ENCODE results near the gene CKLF. TPM values are rescaled to one million over a fixed set of nuclear protein-coding genes. Genes with fewer than 3 reads are reported as not detected.

Gene CKLF
- total RNA-seq, 6 experiments from 2014 or later, result 8.4 to 30.5 (median 14.0) TPM

DNA sequence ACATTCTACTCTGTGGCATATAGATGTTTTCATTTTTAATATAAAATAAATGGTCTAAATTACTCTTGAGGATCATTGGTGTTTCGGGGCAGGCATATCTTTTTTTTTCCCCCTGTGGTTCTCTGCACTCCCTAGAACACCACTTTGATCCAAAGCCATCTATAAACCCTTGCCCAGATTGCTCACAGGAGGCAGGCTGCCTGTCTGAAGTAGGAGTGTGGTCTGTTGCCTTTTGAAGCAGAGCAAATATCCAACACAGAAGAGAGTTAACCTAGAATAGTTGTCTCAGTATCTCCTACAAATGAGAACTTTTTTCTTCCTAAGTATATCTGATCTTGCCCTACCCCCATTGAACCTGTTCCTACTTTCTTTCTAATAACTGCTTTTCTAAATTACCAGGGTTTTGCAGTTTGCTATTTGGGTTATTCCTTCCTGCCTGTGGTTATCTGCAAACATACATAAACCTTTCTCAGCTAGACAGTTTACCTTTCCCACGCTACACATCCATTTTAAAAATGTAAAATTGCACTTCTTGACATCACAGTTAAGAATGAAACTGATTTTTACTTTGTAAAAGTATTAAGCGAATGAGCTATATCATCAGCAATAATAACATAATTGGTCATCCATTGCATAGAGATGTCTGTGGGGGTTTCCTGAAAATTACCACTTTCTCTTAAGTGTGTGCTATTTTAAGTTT lies 9.2 kb downstream of the CKLF start:
- no peak for ATAC-seq
- Histone ChIP-seq H3K36me3 (peaks cover 0 to 3% (median 0%) of the 10 kb centered on the region in 4 donors), H3K4me3 (no peak overlapping the region), H3K4me1 (no peaks in the 10 kb centered on the region), H3K27ac (no peak overlapping the region), H3K27me3 (no peaks in the 10 kb centered on the region), H3K9me3 (no peaks in the 10 kb centered on the region)
- WGBS (ENCODE audit: insufficient coverage, low coverage, low lambda C conversion rate, missing lambda C conversion rate), result 93% methylated on average over 3 of the region's 3 CpGs
- intact Hi-C loops (cut with DNase I), result no loop called here
- TF ChIP-seq, protein P1, sequence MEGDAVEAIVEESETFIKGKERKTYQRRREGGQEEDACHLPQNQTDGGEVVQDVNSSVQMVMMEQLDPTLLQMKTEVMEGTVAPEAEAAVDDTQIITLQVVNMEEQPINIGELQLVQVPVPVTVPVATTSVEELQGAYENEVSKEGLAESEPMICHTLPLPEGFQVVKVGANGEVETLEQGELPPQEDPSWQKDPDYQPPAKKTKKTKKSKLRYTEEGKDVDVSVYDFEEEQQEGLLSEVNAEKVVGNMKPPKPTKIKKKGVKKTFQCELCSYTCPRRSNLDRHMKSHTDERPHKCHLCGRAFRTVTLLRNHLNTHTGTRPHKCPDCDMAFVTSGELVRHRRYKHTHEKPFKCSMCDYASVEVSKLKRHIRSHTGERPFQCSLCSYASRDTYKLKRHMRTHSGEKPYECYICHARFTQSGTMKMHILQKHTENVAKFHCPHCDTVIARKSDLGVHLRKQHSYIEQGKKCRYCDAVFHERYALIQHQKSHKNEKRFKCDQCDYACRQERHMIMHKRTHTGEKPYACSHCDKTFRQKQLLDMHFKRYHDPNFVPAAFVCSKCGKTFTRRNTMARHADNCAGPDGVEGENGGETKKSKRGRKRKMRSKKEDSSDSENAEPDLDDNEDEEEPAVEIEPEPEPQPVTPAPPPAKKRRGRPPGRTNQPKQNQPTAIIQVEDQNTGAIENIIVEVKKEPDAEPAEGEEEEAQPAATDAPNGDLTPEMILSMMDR (IDR thresholded peaks at IDR 0.05), result no peak
- no peak for TF ChIP-seq POLR2A (IDR thresholded peaks at IDR 0.05)
- DNase-seq, result no peak

DNA sequence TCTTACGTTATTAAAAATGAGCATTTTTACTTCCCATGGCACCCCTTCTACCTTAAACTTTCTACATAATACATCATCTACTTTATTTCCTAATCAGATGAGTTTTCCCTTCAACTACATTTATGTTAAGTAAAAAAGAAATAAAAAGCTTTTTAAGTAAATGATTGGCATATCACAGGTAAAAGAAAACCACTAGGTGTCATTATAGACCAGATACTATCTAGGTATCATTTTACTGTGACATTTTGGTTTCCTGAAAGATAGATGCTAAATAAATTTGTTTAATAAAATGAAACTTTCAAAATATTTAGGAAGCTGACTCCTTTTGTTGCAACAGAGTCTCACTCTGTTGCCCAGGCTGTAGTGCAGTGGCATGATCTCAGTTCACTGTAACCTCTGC lies 10.0 kb downstream of the CKLF start:
- no peak overlapping the region for H3K27ac ChIP-seq
- TF ChIP-seq POLR2A (IDR thresholded peaks at IDR 0.05), result no peak
- TF ChIP-seq, protein P1 (IDR thresholded peaks at IDR 0.05), result peak in 2 of 4 donors; percentile 21 to 34
- H3K36me3 ChIP-seq, result peaks cover 0 to 3% (median 0%) of the 10 kb centered on the region in 4 donors
- intact Hi-C loops (cut with DNase I), result no loop called here
- no peak for ATAC-seq
- H3K27me3 ChIP-seq, result no peaks in the 10 kb centered on the region
- 65% methylated on average over 1 of the region's 1 CpG for WGBS (ENCODE audit: insufficient coverage, low coverage, low lambda C conversion rate, missing lambda C conversion rate)
- H3K4me3 ChIP-seq, result no peak overlapping the region
- no peak for DNase-seq
- no peaks in the 10 kb centered on the region for H3K4me1 ChIP-seq
- H3K9me3 ChIP-seq, result no peaks in the 10 kb centered on the region

DNA sequence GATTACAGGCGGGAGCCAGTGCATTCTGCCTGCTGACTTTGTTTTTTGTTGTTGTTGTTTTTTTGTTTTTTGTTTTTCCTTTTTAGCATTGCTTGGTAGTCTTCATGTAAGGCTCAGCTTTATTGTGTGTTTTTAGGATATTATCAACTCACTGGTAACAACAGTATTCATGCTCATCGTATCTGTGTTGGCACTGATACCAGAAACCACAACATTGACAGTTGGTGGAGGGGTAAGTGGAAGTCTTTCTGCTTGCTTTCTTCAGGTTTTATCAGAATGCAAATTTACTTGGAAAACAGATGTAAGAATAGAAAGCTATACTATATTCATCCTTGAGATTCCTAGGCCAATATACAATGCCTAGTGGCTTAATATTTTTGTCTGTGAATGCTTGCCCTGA lies 10.6 kb downstream of the CKLF start:
- WGBS (ENCODE audit: insufficient coverage, low coverage, low lambda C conversion rate, missing lambda C conversion rate), result 87% methylated on average over 2 of the region's 2 CpGs
- no peaks in the 10 kb centered on the region for H3K9me3 ChIP-seq
- ATAC-seq (no peak), DNase-seq (no peak)
- peaks cover 0 to 3% (median 0%) of the 10 kb centered on the region in 4 donors for H3K36me3 ChIP-seq
- no peak overlapping the region for H3K4me3 ChIP-seq
- no peaks in the 10 kb centered on the region for H3K4me1 ChIP-seq
- intact Hi-C loops (cut with DNase I), result no loop called here
- TF ChIP-seq, protein P1 (IDR thresholded peaks at IDR 0.05), result no peak
- TF ChIP-seq POLR2A (IDR thresholded peaks at IDR 0.05), result no peak
- no peaks in the 10 kb centered on the region for H3K27me3 ChIP-seq
- no peak overlapping the region for H3K27ac ChIP-seq

DNA sequence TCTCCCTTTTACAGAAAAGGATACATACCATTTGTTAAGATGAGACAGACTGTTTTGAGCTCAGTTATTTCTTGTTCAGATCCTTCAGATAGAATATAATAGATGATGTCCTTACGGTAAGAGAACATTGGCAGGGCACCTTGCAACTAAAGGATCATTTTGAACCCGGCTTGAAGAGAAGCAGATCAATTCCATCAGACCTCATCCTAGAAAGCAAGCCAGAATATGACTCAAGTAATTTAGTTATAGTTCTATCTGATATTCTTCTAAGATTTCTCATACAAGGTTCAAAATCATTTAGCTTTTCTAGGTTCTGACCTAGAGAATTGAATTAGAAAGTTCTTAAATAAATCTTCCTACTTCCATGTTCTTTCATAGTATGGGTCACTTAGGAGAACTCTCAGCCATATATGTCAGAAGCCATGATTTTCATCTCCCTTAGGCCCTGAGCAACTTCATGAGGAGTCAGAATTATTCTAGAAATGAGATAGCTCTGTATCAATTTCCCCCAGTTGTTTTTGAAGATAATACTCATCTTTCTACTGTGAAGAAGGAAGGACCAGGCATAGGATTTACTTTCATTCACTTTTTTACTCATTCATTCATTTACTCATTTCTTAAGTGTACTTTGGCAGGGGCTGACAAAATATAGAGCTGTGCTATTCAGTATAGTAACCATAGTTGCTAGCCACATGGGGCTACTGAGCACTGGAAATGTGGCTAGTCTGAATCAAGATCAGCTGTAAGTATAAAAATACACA lies 11.4 kb downstream of the CKLF start:
- H3K27ac ChIP-seq, result no peak overlapping the region
- no peaks in the 10 kb centered on the region for H3K4me1 ChIP-seq
- H3K27me3 ChIP-seq, result no peaks in the 10 kb centered on the region
- intact Hi-C loops (cut with DNase I), result no loop called here
- no peak for TF ChIP-seq POLR2A (IDR thresholded peaks at IDR 0.05)
- TF ChIP-seq, protein P1 (IDR thresholded peaks at IDR 0.05), result no peak
- peaks cover 0 to 3% (median 0%) of the 10 kb centered on the region in 4 donors for H3K36me3 ChIP-seq
- ATAC-seq, result no peak
- no peak for DNase-seq
- no peak overlapping the region for H3K4me3 ChIP-seq
- no peaks in the 10 kb centered on the region for H3K9me3 ChIP-seq
- WGBS (ENCODE audit: insufficient coverage, low coverage, low lambda C conversion rate, missing lambda C conversion rate), result 93% methylated on average over 2 of the region's 2 CpGs
